Tibial artery (tissue), 4 donors: ENCODE results near the gene AKAP6.

Source experiments
- DNase-seq, 2 donors: peaks; one replicate each; pipeline ENCODE4 v3.0.0-alpha.2; 2019
- H3K27ac ChIP-seq, 2 donors: fragments of 200-600 bp; sonication (generic) in 1 of 2; 1 replicate in 1 of 2; 2 replicates in 1 of 2; pipeline ENCODE4 v1.5.1; 2018 to 2019; ENCODE audit warnings: mild to moderate bottlenecking in 1 of 2
- H3K27me3 ChIP-seq, 2 donors: fragments of 200-600 bp; sonication (generic) in 1 of 2; one replicate each; pipeline versions ENCODE4 v1.5.1 to v1.6.0; 2016 to 2019
- H3K36me3 ChIP-seq, 3 donors: fragments of 200-600 bp; sonication (generic) in 2 of 3; one replicate each; pipeline ENCODE4 v1.5.1; 2016 to 2019; ENCODE audit warnings: mild to moderate bottlenecking in 2 of 3
- H3K4me1 ChIP-seq, 4 donors: fragments of 200-600 bp; sonication (generic) in 2 of 4; 1 replicate in 3 of 4; 2 replicates in 1 of 4; pipeline ENCODE4 v1.5.1; 2016 to 2019
- H3K4me3 ChIP-seq, 2 donors: fragments of 200-600 bp; sonication (generic) in 1 of 2; 1 replicate in 1 of 2; 2 replicates in 1 of 2; pipeline ENCODE4 v1.5.1; 2018 to 2019; ENCODE audit warnings: mild to moderate bottlenecking in 2 of 2
- H3K9me3 ChIP-seq, 3 donors: fragments of 200-600 bp; sonication (generic) in 1 of 3; one replicate each; pipeline ENCODE4 v1.5.1; 2016 to 2019
- intact Hi-C: fragments of 100-400 bp; cut with DNase I; formaldehyde crosslinking; loops from one replicate; pipeline ENCODE4 v1.15.0; 2023; ENCODE audit warnings: low total_unique reads
- TF ChIP-seq, protein P1 (sequence below), 2 experiments: fragments of 200-600 bp in 1 of 2; fragments of 450-650 bp in 1 of 2; IDR thresholded peaks; one replicate each; pipeline ENCODE4 v1.5.1; 2017 to 2019; ENCODE audit warnings: antibody characterized with exemption in 2 of 2, mild to moderate bottlenecking in 1 of 2, moderate library complexity in 1 of 2

Gene AKAP6

GRCh38 chr14:32468955-32469354 lies 139.9 kb downstream of the AKAP6 start:
- Histone ChIP-seq H3K4me1 (peaks cover 0 to 68% (median 34%) of the 10 kb centered on the region in 4 donors), H3K4me3 (no peak overlapping the region), H3K9me3 (no peaks in the 10 kb centered on the region), H3K36me3 (no peaks in the 10 kb centered on the region), H3K27ac (peak overlapping the region; percentile 52 to 72), H3K27me3 (no peaks in the 10 kb centered on the region)
- intact Hi-C loops: no loop called here
- peak in 1 of 2 donors; percentile 31 for DNase-seq
- TF ChIP-seq, protein P1, sequence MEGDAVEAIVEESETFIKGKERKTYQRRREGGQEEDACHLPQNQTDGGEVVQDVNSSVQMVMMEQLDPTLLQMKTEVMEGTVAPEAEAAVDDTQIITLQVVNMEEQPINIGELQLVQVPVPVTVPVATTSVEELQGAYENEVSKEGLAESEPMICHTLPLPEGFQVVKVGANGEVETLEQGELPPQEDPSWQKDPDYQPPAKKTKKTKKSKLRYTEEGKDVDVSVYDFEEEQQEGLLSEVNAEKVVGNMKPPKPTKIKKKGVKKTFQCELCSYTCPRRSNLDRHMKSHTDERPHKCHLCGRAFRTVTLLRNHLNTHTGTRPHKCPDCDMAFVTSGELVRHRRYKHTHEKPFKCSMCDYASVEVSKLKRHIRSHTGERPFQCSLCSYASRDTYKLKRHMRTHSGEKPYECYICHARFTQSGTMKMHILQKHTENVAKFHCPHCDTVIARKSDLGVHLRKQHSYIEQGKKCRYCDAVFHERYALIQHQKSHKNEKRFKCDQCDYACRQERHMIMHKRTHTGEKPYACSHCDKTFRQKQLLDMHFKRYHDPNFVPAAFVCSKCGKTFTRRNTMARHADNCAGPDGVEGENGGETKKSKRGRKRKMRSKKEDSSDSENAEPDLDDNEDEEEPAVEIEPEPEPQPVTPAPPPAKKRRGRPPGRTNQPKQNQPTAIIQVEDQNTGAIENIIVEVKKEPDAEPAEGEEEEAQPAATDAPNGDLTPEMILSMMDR (IDR thresholded peaks at IDR 0.05): no peak

DNA sequence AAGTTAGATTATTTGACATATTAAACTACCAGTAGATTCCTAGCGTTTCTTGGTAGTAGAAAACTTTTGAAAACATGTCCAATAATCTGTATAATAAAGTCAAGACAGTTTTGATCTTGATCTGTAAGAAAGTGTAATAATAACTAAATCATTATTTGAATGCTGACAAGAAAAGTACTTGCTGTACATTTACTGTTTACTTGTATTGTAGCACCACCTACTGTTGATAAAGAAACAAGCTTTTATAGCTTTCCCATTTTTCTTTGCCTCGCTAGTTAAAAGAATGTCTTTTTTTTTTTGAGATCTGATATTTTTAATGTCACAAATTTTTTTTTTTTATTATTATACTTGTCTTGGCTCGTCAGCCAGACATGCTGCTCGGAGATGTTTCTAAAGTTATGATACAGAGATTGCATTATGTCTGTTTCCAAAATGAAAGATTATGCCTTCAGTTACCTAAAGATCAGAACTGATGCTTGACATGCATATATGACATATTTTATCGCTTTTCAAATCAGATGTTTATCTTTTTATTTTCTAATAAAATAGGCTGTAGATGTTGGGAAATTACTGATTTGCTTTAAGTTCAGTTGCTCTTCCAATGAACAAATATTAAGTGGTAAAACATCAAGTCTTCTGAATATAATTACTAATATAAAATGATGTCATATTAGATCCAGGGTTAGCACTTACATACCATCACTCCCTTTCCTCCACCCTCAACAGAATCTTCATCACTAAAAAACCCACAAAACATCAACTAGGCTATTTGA lies 140.5 kb downstream of the AKAP6 start:
- no peak for DNase-seq
- TF ChIP-seq, protein P1 (IDR thresholded peaks at IDR 0.05): peak; percentile 49 to 56
- intact Hi-C loops: no loop called here
- Histone ChIP-seq H3K9me3 (no peaks in the 10 kb centered on the region), H3K4me3 (no peak overlapping the region), H3K36me3 (no peaks in the 10 kb centered on the region), H3K27ac (peak overlapping the region; percentile 55 to 72), H3K27me3 (no peaks in the 10 kb centered on the region), H3K4me1 (peaks cover 0 to 74% (median 34%) of the 10 kb centered on the region in 4 donors)

- TF ChIP-seq, protein P1 (IDR thresholded peaks at IDR 0.05): no peak
- Histone ChIP-seq H3K9me3 (no peaks in the 10 kb centered on the region), H3K4me3 (no peak overlapping the region), H3K27me3 (no peaks in the 10 kb centered on the region), H3K4me1 (peaks cover 0 to 77% (median 36%) of the 10 kb centered on the region in 4 donors), H3K36me3 (no peaks in the 10 kb centered on the region), H3K27ac (peak overlapping the region; percentile 55 to 72)
- intact Hi-C loops: no loop called here
- DNase-seq: no peak
These were observed 141.1 kb downstream of the AKAP6 start for GRCh38 chr14:32470161-32470715.

- H3K27ac ChIP-seq: peak overlapping the region; percentile 55 to 72
- DNase-seq: no peak
- H3K27me3 ChIP-seq: no peaks in the 10 kb centered on the region
- H3K4me3 ChIP-seq: no peak overlapping the region
- H3K4me1 ChIP-seq: peaks cover 0 to 85% (median 37%) of the 10 kb centered on the region in 4 donors
- no peaks in the 10 kb centered on the region for H3K9me3 ChIP-seq
- intact Hi-C loops: no loop called here
- no peaks in the 10 kb centered on the region for H3K36me3 ChIP-seq
- TF ChIP-seq, protein P1 (IDR thresholded peaks at IDR 0.05): no peak
These were observed 142.1 kb downstream of the AKAP6 start for GRCh38 chr14:32471181-32471580.

GRCh38 chr14:32472076-32472475 lies 143.0 kb downstream of the AKAP6 start:
- Histone ChIP-seq H3K27ac (peak overlapping the region; percentile 55 to 72), H3K9me3 (no peaks in the 10 kb centered on the region), H3K27me3 (no peaks in the 10 kb centered on the region), H3K36me3 (no peaks in the 10 kb centered on the region), H3K4me3 (no peak overlapping the region), H3K4me1 (peaks cover 0 to 92% (median 44%) of the 10 kb centered on the region in 4 donors)
- intact Hi-C loops: no loop called here
- TF ChIP-seq, protein P1 (IDR thresholded peaks at IDR 0.05): no peak
- no peak for DNase-seq
